Activated T-helper 2 cell treated with anti-CD3 and anti-CD28 coated beads, Interferon-gamma antibody, Interleukin-2, Interleukin-4, amounts not matched to agents 10 μg/mL and 5 μg/mL and 100 μg/mL, durations not matched to agents 14 hours and 24 hours and 36 hours (primary cell): ENCODE results near the gene VPS37D. TPM values are rescaled to one million over a fixed set of nuclear protein-coding genes. Genes with fewer than 3 reads are reported as not detected.
"Not testable (repeated sequence)": the region's sequence is repeated elsewhere in the genome, so short reads cannot be mapped to it uniquely, and the experiment has no call there.

Experiments used
- DNase-seq: peaks from one replicate; pipeline ENCODE4 v3.0.0; 2021; ENCODE audit warnings: low spot score
- H3K27ac Mint-ChIP-seq: one replicate; pipeline ENCODE4 v1.8.0; 2021; ENCODE audit warnings: mixed read lengths
- H3K27me3 Mint-ChIP-seq: one replicate; pipeline ENCODE4 v1.8.0; 2021; ENCODE audit warnings: low read depth, mixed read lengths
- H3K36me3 Mint-ChIP-seq: one replicate; pipeline ENCODE4 v1.8.0; 2021; ENCODE audit warnings: low read depth, mixed read lengths
- H3K4me1 Mint-ChIP-seq: one replicate; pipeline ENCODE4 v1.8.0; 2021; ENCODE audit warnings: low read depth, mixed read lengths
- H3K4me3 Mint-ChIP-seq: one replicate; pipeline ENCODE4 v1.8.0; 2021; ENCODE audit warnings: low read depth, mild to moderate bottlenecking, moderate library complexity, mixed read lengths
- H3K9me3 Mint-ChIP-seq: one replicate; pipeline ENCODE4 v1.8.0; 2021; ENCODE audit warnings: mixed read lengths
- intact Hi-C: fragments of 100-400 bp; cut with micrococcal nuclease; formaldehyde crosslinking; loops from one replicate; pipeline ENCODE4 v1.15.1; 2023
- total RNA-seq: library from RNA; stranded (reverse); gene quantifications from 2 replicates; pipeline ENCODE4 v1.2.3, GENCODE V29; 2022

Gene VPS37D
- total RNA-seq = 0.30 and 0.34 TPM in 2 replicates

- H3K27me3 Mint-ChIP-seq = peaks cover 33% of the 10 kb centered on the region
- H3K27ac Mint-ChIP-seq = no peak within 1 kb of the TSS
- no peaks in the 10 kb centered on the region for H3K36me3 Mint-ChIP-seq
- peaks cover 9% of the 10 kb centered on the region for H3K9me3 Mint-ChIP-seq
- DNase-seq = peak; percentile 91
- H3K4me1 Mint-ChIP-seq = peaks cover 6% of the 10 kb centered on the region
- intact Hi-C loops = loop anchor here (1.0 to 5.0 kb wide), 6 partner anchors 16 to 145 kb away; partner anchors contain the start of genes ABHD11, BAZ1B, BUD23 and DNAJC30
- peak within 1 kb of the TSS; percentile 76 for H3K4me3 Mint-ChIP-seq
Measured at GRCh38 chr7:73667344-73668102, at the start of gene VPS37D. TSS of gene VPS37D (plus strand) at chr7:73667831. CDS start at chr7:73667959, 128 bp downstream.

GRCh38 chr7:73618538-73618937 is 49.1 kb upstream of the VPS37D start:
- intact Hi-C loops = no loop called here

DNA sequence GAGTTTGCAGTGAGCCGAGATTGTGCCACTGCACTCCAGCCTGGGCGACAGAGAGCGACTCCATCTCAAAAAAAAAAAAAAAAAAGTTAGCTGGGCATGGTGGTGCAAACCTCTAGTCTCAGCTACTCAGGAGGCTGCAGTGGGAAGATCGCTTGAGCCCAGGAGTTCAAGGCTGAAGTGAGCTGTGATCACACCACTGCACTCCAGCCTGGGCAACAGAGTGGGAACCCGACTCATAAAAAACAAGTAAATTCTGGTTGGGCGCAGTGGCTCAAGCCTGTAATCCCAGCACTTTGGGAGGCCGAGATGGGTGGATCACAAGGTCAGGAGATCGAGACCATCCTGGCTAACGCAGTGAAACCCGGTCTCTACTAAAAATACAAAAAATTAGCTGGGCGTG is 48.2 kb upstream of the VPS37D start:
- H3K36me3 Mint-ChIP-seq, H3K4me1 Mint-ChIP-seq, intact Hi-C loops, H3K9me3 Mint-ChIP-seq, DNase-seq, H3K4me3 Mint-ChIP-seq, H3K27ac Mint-ChIP-seq: not testable (repeated sequence)
- H3K27me3 Mint-ChIP-seq = peaks cover 22% of the 10 kb centered on the region

More at GRCh38 chr7:73618538-73618937, 49.1 kb upstream of the VPS37D start:
- Mint-ChIP-seq H3K36me3 (no peaks in the 10 kb centered on the region), H3K27ac (no peak overlapping the region), H3K4me1 (no peaks in the 10 kb centered on the region), H3K4me3 (no peak overlapping the region), H3K9me3 (no peaks in the 10 kb centered on the region), H3K27me3 (peaks cover 23% of the 10 kb centered on the region)
- DNase-seq = no peak

- Mint-ChIP-seq H3K27ac (no peak overlapping the region), H3K4me1 (no peaks in the 10 kb centered on the region), H3K9me3 (no peaks in the 10 kb centered on the region), H3K4me3 (no peak overlapping the region), H3K27me3 (peaks cover 33% of the 10 kb centered on the region), H3K36me3 (no peaks in the 10 kb centered on the region)
- no peak for DNase-seq
- intact Hi-C loops = loop anchor here (5.0 kb wide), 1 partner anchor 46 kb away; the partner anchor contains the start of gene VPS37D
Measured at GRCh38 chr7:73621168-73622063, 46.2 kb upstream of the VPS37D start.

- H3K4me3 Mint-ChIP-seq = no peak overlapping the region
- H3K36me3 Mint-ChIP-seq = no peaks in the 10 kb centered on the region
- no peaks in the 10 kb centered on the region for H3K9me3 Mint-ChIP-seq
- intact Hi-C loops = loop anchor here (5.0 kb wide), 1 partner anchor 45 kb away; the partner anchor contains the start of gene VPS37D
- DNase-seq = no peak
- peaks cover 41% of the 10 kb centered on the region for H3K27me3 Mint-ChIP-seq
- H3K27ac Mint-ChIP-seq = no peak overlapping the region
- H3K4me1 Mint-ChIP-seq = no peaks in the 10 kb centered on the region
Measured at GRCh38 chr7:73622527-73622908, 45.1 kb upstream of the VPS37D start.

DNA sequence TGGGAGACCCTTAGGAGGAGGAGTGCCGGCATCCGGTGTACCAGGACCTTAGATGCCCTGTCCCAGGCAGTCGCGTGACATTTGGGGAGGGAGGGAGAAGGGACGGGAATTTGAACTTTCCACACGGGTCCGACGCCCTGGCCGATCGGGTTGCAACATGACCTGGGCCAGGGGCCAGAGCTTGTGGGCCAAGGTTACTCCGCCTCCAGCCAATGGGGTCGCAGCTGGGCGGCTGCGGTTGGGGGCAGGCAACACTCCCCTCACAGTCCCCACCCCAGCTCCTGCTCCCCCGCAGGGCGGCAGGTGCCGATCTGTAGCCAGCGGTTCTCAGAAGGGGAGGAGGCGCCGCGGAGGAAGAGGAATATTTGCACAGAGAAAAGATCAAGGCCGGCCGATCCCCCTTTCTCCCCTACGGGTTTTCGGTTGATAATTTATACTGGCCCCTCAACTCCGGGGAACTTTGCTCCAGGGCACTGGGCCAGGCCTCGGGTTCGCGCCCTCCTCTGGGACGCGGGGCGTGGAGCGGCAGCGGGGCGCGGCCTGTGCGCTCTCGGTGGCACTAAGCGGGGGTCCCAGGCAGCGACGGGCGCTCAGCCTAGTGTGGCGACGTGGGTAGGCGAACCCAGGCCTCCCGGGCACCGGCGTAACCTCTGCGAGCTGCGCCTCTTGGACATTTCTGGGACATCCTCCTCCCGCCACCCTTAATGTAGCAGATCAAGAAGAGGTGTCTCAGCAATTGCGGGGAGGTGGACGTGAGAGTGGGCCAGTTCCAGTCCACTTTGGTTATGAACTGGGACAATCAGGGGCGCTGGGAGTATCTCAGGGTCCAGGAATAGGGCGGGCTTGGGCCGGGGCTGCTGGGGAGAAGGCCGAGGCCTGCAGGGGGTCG is 44.5 kb upstream of the VPS37D start:
- peaks cover 48% of the 10 kb centered on the region for H3K27me3 Mint-ChIP-seq
- H3K9me3 Mint-ChIP-seq = no peaks in the 10 kb centered on the region
- H3K4me3 Mint-ChIP-seq = no peak overlapping the region
- H3K36me3 Mint-ChIP-seq = no peaks in the 10 kb centered on the region
- H3K27ac Mint-ChIP-seq = no peak overlapping the region
- intact Hi-C loops = loop anchor here (5.0 kb wide), 1 partner anchor 44 kb away; the partner anchor contains the start of gene VPS37D
- no peaks in the 10 kb centered on the region for H3K4me1 Mint-ChIP-seq
- no peak for DNase-seq

GRCh38 chr7:73623798-73624668 is 43.6 kb upstream of the VPS37D start, which contains the start of gene MLXIPL:
TSS of gene MLXIPL (minus strand) at chr7:73624522. CDS start at chr7:73624492, 30 bp downstream.
- Mint-ChIP-seq H3K27me3 (peaks cover 54% of the 10 kb centered on the region), H3K4me1 (no peaks in the 10 kb centered on the region), H3K9me3 (no peaks in the 10 kb centered on the region), H3K4me3 (no peak within 1 kb of the TSS), H3K36me3 (no peaks in the 10 kb centered on the region), H3K27ac (no peak within 1 kb of the TSS)
- peak; percentile 34 for DNase-seq
- intact Hi-C loops = loop anchor here (2.0 to 5.0 kb wide), 2 partner anchors 43 to 95 kb away; partner anchors contain the start of genes STX1A and VPS37D

GRCh38 chr7:73624669-73625001 is 43.0 kb upstream of the VPS37D start:
- Mint-ChIP-seq H3K9me3 (no peaks in the 10 kb centered on the region), H3K27me3 (peaks cover 56% of the 10 kb centered on the region), H3K36me3 (no peaks in the 10 kb centered on the region), H3K4me1 (no peaks in the 10 kb centered on the region), H3K27ac (no peak overlapping the region), H3K4me3 (no peak overlapping the region)
- intact Hi-C loops = loop anchor here (2.0 to 5.0 kb wide), 2 partner anchors 43 to 94 kb away; partner anchors contain the start of genes STX1A and VPS37D
- no peak for DNase-seq

DNA sequence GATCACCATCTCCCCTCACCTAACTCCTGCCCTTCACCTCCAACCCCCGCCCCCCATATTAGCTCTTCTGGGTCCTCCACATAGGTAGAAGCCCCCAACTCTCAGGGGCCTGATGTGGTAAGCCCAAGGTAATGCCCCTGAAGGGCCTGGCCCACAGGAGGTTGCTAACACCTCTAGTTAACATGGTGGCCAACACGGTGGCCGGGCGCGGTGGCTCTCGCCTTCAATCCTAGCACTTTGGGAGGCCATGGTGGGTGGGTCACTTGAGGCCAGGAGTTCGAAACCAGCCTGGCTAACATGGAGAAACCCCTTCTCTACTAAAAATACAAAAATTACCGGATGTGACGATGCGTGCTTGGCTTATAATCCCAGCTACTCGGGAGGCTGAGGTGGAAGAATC is 42.4 kb upstream of the VPS37D start:
- H3K9me3 Mint-ChIP-seq = no peaks in the 10 kb centered on the region
- no peaks in the 10 kb centered on the region for H3K4me1 Mint-ChIP-seq
- intact Hi-C loops = loop anchor here (2.0 kb wide), 1 partner anchor 94 kb away; the partner anchor contains the start of gene STX1A
- H3K27me3 Mint-ChIP-seq = peaks cover 55% of the 10 kb centered on the region
- H3K27ac Mint-ChIP-seq = no peak overlapping the region
- no peak for DNase-seq
- no peak overlapping the region for H3K4me3 Mint-ChIP-seq
- no peaks in the 10 kb centered on the region for H3K36me3 Mint-ChIP-seq

DNA sequence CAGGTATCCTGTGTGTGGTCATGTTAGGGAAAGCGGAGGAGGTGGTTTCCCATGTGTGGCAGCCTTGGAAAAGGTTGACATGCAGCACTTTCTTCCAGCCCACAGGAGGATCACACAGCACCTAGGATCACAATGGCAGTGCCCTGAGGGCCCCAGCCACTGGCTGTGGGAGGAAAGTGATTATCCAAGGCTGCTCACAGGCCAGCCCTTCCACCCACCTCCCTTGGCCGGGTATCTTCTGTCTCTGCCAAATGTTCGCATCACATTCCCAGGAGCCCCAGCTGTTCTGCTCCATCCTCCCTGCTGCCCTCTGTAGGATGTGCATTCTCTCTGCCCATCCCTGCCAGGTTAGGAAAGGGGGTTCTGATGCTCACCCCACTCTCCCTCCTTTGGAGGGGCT is 40.8 kb upstream of the VPS37D start:
- Mint-ChIP-seq H3K4me3 (no peak overlapping the region), H3K9me3 (no peaks in the 10 kb centered on the region), H3K27me3 (peaks cover 50% of the 10 kb centered on the region), H3K36me3 (no peaks in the 10 kb centered on the region), H3K4me1 (no peaks in the 10 kb centered on the region), H3K27ac (no peak overlapping the region)
- no peak for DNase-seq
- intact Hi-C loops = no loop called here

GRCh38 chr7:73628504-73628903 is 39.1 kb upstream of the VPS37D start:
- Mint-ChIP-seq H3K27me3 (peaks cover 42% of the 10 kb centered on the region), H3K27ac (no peak overlapping the region), H3K4me1 (no peaks in the 10 kb centered on the region), H3K9me3 (no peaks in the 10 kb centered on the region), H3K4me3 (no peak overlapping the region), H3K36me3 (no peaks in the 10 kb centered on the region)
- intact Hi-C loops = no loop called here
- DNase-seq = no peak
